GM21737 (cell line): ENCODE results near the gene NPAS2.

Experiments used
- ATAC-seq: cut with Tn5 transposase; IDR thresholded peaks from one replicate; pipeline ENCODE4 v1.9.1; 2021; ENCODE audit warnings: mild to moderate bottlenecking, moderate library complexity; ENCODE audit not compliant: unreplicated experiment

NPAS2 gene

DNA sequence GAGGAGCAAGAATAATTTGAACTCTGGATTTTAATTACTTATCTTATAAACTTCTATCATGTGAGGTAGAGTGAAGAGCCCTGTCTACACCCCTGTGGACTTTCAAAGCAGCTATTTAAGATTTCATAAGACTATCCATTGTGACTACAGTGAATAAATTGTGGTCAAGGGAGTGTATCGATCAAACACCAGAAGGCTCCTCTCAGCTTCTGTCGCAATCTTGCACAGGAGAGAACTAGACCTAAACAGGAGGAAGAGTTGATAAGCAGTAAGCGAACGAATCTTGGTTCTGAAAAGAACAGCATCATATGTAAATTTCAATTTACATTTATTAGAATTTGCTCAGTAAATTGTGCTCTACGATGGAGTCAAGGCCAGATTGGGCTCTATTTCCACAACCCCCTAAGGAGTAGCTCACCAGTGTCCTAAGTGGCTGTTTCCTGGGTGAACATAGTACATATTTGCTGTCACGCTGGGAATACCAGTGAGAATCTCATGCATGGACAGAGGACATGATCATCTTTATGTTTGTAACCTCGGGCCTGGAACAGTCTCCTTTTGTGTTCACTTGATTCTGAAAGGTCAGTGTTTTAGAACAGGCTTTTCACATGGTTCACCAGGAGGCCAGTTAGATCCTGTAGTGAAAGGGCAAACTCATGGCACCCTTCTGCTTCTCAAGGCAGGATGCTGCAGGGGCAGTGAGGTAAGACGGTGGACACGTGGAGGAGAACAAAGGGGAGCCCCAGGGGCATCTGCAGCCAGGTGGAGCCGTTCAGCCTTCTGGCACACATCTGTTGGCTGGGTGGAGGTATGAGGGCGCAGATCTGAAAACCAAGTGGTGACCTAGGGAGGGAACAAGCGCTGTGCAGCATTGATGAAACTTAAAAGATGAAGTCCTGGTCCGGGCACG is 33.3 kb downstream of the NPAS2 start:
- no peak for ATAC-seq

DNA sequence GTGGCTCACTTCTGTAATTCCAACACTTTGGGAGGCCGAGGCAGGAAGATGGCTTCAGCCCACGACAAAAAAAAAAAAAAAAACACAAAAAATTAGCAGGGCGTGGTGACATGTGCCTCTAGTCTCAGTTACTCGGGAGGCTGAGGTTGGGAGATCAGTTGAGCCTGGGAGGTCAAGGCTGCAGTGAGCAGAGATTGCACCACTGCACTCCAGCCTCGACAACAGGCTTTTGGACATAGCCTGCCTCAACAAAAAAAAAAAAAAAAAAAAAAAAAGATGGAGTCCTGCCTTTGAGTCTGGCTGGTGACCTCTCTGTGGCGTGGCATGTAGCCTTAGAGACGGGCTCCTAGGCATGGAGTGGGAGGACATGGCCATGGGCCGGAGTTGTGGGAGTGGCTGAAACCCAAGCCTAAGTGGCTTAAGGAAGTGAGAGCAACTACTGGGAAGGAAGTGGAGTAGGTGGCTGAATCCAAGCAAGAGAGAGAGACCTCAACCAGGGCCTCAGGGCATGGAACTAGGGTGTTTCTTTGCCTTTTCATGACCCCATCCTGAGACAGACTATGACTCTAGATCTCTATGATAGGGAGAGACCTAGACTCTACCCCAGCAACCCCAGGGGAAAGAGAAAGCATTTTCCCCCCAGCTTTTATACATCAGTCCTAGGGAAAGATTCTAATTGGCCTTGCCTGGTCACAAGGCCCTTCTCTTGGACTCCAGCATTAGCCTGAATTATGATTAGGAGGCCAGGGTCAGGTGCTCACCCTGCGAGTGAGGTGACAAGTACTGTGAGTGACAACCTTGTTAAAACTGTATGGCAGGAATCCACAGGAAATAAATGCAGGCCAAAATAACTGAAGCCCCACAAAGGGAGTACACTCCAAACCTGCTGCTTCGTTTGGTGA is 34.2 kb downstream of the NPAS2 start:
- no peak for ATAC-seq

- ATAC-seq: no peak
These were observed 35.1 kb downstream of the NPAS2 start for GRCh38 chr2:100855084-100855483.

GRCh38 chr2:100855606-100856005 is 35.7 kb downstream of the NPAS2 start:
- no peak for ATAC-seq

GRCh38 chr2:100856732-100857131 is 36.8 kb downstream of the NPAS2 start:
- no peak for ATAC-seq

DNA sequence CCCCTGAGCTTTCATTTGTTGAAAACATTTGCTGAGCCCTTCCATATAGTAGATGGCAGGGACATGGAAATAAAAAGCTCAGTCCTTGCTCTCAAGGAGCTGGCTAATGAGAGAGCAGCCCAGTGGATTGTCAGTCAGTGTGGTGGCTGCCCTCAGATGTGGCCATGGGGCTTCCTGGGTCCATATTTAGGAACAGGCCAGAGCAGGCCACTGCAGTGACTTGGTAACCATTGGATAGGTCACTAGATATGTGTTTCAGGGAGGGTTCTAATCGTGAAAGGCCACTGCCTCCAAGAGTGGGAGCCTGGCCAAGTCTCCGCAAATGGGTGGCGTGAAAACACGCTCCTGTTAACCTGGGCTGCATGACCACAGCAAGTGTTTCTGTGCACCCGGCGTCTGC is 37.4 kb downstream of the NPAS2 start:
- no peak for ATAC-seq

GRCh38 chr2:100857915-100858314 is 38.0 kb downstream of the NPAS2 start:
- ATAC-seq: no peak

DNA sequence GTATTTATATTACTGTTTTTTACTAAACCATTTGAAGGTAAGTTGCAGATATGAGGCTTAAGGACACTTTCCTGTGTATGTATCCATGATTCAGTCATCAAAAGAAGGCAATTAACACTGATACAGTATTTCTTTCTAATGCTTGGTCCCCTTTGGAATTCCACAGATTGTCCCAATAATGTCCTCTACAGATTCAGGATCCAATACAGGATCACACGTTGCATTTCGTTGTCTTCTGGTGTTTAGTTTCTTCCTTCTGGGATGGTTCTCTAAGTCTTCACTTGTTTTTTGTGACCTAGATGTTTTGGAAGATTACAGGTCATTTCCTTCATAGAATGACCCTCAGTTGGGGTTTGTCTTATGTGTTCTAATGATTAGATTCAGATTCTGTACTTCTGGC is 40.0 kb downstream of the NPAS2 start:
- ATAC-seq: no peak

DNA sequence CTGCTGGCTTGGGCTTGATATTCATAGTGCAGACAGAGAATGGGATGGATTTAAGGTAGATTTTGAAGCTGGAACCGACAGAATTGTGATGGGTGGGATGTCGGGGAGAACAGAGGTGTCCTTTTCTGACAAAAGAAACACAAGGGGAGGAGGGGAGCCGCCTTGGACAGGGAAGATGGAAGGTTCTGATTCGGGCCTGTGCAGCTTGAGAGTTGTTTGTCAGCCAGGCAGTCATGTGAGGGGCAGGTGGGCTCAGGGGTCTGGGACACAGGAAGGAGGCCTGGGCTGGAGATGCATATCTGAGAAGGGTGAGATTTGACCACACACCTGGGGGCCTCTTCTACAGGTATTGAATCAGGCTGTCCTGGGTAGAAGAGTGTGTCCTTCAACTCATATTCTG is 41.4 kb downstream of the NPAS2 start:
- no peak for ATAC-seq

GRCh38 chr2:100862081-100862480 is 42.1 kb downstream of the NPAS2 start:
- no peak for ATAC-seq

DNA sequence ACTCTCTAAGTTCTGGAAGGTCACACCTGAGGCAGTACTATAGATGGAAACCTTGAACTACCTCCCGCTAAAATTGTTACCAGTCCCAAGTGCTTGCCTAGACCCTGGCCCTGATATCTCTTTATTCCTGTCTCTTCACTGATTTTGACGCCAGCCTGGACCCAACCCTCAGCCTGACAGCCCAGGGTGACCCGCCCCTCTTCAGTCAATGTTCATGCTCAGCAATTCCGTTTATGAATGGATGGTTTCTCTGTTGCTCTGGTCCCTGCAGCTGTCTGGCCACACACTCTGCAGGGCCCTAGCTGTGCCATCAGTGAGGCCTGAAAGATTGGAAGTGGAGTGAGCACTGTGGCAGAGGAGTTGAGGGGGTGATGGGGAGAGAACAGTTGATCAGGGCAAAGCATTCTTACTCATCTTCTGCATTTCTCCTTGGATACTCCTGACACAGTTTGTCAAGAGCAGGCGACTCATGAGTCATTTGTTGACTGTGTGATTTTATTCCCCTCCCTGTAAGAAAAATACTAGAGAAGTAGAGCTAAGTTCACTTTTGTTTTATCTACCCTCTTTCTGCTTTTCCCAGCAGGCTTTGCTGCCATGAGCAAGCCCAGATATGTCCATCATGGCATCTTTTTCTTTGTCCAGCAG is 46.0 kb downstream of the NPAS2 start:
- no peak for ATAC-seq

GRCh38 chr2:100868083-100868482 is 48.1 kb downstream of the NPAS2 start:
- ATAC-seq: no peak

- ATAC-seq: no peak
These were observed 49.2 kb downstream of the NPAS2 start for GRCh38 chr2:100869120-100869519.

- ATAC-seq: no peak
These were observed 51.0 kb downstream of the NPAS2 start for GRCh38 chr2:100870652-100871531.

DNA sequence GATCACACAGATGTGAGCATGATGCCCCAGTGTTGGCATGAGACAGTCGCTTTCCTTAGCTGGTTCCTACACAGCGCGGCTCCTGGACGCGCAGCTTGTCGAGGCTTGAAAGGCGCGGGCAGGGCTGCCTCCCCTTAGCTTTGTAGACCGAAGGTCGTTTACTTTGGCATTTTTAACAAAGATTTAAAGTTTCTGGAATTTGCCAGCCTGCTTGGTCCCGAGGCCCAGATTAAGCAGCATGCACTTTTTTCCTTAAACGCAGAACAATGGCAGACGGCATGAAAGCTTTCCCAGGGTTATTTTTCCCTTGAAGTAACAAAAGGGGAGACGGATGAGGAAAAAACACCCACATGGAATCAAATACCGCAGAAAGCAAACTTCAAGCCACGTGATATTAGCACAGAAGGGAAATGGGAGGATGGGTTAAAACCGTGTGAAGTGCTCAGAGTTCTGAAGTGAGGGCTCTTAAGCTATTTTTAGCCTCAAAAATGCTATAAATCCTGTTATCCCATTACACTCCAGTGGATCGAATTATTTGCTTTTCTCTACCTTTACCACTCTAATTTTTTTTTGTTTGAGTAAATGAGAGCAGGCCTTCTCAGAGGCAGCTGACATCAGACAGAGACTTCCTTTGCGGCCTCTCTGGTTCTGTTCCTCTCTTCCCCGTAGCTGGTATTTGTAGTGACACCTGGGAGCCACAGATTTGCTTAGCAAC is 55.7 kb downstream of the NPAS2 start:
- ATAC-seq: no peak

DNA sequence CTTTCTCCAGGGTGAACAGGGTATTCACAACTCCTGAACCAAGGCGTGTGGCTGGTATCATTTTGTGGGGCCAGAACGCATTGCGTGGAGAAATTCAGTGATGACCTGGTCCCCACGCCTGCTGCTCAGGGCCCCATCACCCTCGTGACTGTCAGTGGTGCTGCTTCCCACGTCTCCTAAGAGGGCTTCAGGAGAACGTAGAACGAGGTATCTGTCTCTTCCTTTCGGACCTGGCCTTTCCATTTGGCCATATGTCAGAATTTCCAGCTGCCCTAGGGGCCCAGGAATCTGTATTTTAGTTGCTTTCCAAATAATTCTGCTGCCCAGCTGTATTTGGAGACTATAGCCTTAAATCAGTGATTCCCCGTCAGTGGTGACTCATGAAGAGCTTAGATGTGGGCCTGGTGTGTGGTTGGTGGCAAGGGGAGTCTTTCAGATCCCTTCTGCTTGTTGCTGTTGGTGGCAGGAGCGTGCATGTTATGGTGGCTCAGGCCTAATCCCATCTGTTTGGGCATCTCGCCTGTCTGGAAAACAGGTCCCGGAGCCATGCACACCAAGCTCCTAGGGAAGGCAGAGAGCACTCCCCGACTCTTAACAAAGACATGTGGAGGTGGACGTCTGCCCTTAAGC is 56.4 kb downstream of the NPAS2 start:
- ATAC-seq: no peak

GRCh38 chr2:100877555-100877954 is 57.6 kb downstream of the NPAS2 start:
- ATAC-seq: no peak

DNA sequence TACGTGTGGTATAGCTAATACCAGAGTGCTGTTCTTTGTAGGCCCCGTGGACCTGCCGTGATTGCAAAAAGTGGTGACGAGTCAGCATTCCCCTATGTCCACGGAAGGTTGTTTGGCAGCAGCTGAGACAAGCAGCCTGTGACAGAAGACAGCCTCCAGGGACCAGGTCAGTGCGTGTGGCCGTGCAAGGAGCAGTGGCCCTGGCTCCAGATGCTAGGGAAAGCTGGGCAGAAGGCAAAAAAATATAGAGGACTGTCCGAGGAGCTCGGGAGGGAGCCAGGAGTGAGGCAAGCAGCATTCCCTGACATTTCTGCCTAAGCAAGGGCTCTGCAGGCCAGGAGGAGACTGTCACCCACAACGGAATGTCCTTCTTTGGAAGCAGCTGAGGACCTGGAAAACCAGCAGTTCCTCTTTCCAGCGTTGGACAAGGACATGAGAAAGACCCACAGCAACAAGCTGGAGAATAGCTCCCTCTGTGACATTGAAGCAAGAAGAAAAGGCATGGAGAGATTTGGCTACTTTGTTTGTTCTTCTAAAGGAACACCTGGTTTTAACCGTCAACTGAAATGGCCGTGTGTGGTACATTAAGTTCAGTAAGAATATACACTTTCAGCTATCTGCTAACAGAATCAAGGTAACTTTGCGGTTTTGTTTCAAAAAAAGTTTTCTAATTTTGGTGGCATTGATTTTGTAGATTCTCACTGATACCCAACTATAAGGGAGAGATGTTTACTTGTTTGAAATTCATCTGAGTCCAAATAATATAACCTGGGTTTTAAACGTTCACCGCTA is 58.3 kb downstream of the NPAS2 start:
- ATAC-seq: no peak
